GM21390 (cell line): ENCODE results near the gene ARNT2.
"Not testable (repeated sequence)": the region's sequence is repeated elsewhere in the genome, so short reads cannot be mapped to it uniquely, and the experiment has no call there.

Experiments
- ATAC-seq: cut with Tn5 transposase; IDR thresholded peaks from one replicate; pipeline ENCODE4 v1.9.1; 2021; ENCODE audit not compliant: unreplicated experiment

The ARNT2 gene

DNA sequence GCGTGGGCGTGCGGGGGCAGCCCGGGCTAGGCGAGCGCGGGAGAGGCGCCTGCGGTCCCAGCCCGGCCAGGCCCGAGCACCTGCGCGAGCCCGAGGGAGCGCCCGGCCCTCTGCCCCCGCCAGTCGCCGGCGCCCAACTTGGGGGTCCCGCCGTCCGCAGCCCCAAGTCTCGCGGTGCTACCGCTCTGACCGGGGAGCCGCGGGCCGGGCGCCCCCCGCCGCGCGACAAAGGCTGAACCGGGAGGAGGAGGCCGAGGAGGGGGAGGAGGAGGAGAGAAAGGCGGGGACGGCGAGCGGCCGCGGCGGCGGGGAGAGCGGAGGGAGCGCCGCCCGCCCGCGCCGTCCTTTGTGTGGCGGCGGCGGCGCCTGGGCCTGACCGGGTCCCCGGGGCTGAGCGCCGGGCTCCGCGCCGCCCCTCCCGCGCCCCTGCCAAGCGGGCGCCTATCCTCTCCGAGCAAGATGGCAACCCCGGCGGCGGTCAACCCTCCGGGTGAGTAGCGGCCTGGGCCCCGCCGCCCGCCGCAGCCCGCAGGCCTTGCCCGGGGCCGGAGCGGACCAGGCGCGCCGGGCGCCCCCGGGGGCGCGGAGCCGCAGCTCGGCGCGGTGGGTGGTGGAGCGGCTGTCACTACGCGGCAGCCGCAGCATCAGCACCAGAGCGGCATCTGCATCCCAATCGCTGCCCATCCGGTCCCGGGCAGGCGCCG is at the start of gene ARNT2:
ARNT2 (plus strand) TSS at position 326 of the 704 bp plus-strand sequence; CDS start at position 460, 134 bp downstream.
- no peak for ATAC-seq

DNA sequence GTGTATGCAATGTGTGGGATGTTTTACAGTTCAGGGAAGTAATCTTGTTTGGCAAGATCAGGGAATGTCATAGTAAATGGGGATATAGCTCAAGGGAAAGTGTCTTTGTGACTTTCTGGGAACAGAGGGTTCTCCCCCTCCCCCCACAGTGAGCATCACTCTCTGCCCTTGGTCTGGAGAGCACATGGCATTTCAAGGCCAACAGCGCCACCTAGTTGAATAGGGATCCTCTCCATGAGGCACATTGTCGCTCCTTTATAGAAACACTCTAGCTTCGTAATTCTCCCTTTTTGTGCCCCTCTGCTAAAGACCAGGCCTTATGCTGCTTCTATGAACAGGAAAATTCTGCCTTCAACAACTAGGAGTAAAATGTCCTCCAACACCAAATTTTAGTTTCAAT is 37.1 kb upstream of the ARNT2 start:
- ATAC-seq = no peak

GRCh38 chr15:80367661-80368060 is 36.5 kb upstream of the ARNT2 start:
- no peak for ATAC-seq

DNA sequence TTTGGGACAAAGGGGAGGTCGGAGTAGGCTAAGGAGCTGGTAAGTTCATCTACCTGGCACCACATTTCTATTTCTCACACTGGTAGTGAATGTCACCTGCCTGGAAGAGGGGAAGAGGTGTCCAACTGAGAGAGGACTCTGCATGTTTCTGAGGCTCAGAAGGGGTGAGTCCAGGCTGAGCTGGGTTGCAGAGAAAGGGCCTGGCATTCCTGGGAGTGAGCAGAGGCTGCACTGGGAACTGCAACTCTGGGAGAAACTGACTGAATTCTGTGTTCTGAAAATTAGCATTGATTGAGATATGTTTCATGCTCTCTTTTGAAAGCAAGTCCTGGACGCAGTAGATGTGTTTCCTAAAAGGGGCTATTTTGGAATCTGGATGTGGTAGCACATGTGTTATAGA is 32.3 kb upstream of the ARNT2 start:
- no peak for ATAC-seq

- ATAC-seq = no peak
These were observed 29.7 kb upstream of the ARNT2 start for GRCh38 chr15:80374441-80374840.

- ATAC-seq = no peak
These were observed 28.0 kb upstream of the ARNT2 start for GRCh38 chr15:80375968-80376891.

- no peak for ATAC-seq
These were observed 24.5 kb upstream of the ARNT2 start for GRCh38 chr15:80379693-80380092.

GRCh38 chr15:80380154-80380553 is 24.0 kb upstream of the ARNT2 start:
- ATAC-seq = no peak

DNA sequence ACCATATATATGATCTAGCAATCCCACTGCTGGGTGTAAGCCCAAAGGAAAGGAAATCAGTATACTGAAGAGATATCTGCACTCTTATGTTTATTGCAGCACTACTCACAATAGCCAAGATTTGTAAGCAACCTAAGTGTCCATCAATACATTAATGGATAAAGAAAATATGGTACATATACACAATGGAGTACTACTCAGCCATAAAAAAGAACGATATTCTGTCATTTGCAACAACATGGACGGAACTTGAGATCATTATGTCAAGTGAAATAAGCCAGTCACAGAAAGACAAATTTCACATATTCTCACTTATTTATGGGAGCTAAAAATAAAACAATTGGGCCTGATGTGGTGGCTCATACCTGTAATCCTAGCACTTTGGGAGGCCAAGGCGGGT is 21.9 kb upstream of the ARNT2 start:
- ATAC-seq = no peak

DNA sequence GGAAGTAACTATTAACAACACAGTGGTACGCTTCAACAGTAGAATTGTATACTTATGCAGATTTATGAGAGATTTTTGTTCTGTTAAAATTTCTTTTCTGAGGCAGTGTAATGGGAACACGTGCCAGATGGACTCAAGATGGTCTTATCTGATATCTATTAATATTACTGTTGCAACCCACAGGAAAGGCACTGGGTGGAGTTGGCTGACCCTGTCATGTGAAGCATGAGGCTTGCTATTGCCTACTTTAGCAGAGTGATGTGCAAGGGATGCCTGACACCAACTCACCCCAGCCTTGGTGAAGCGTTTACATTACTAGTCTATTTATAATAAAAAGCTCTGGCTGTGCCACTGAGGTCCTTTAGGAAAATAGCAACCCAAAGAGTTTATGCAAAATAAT is 19.8 kb upstream of the ARNT2 start:
- ATAC-seq = no peak

DNA sequence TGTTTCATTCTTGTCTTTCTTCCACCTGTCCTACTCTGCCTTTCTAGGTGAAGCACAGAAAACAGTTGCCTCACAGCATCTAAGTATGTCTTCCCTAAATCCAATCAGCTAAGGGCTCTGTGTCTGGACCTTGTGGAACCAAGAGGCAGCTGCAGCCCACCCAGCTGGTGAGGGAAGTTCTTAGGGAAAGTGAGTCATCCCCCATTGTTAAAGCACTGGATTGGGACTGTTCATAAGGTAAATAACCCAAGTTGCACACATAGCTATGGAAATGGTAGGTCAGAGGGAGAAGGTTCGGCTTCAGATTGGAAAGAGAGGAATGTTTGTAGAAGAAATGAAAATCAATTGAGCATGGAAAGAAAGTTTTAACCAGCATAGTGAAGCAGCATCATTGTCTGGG is 18.0 kb upstream of the ARNT2 start:
- no peak for ATAC-seq

GRCh38 chr15:80388326-80388725 is 15.9 kb upstream of the ARNT2 start:
- ATAC-seq = no peak

GRCh38 chr15:80389370-80389769 is 14.8 kb upstream of the ARNT2 start:
- no peak for ATAC-seq

DNA sequence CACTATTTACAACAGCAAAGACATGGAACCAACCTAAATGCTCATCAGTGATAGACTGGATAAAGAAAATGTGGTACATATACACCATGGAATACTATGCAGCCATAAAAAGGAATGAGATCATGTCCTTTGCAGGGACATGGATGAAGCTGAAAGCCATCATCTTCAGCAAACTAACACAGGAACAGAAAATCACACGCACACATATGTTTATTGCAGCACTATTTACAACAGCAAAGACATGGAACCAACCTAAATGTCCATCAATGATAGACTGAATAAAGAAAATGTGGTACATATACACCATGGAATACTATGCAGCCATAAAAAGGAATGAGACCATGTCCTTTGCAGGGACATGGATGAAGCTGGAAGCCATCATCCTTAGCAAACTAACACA is 13.2 kb upstream of the ARNT2 start:
- not testable (repeated sequence) for ATAC-seq

DNA sequence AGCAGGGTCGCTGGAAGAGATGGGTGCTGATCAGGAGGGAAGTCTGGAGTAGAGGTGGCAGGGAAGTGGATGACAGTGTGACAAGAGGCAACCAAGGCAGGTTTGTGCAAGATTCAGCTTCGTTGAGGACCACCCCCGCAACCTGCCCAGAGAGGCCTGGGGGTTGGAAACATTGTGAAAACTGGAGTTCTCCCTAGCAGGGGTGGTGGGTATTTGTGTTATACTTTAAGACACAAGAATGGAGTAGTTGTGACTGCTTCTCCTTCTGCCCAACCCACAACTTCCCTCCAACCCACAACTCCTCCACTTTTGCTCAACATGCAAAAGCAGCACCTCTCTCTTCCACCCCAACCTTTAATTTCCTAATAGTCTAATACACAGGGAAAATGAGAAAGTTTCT is 8.6 kb upstream of the ARNT2 start:
- ATAC-seq = no peak

- ATAC-seq = no peak
These were observed 8.1 kb upstream of the ARNT2 start for GRCh38 chr15:80396096-80396495.

GRCh38 chr15:80399508-80399907 is 4.7 kb upstream of the ARNT2 start:
- no peak for ATAC-seq

DNA sequence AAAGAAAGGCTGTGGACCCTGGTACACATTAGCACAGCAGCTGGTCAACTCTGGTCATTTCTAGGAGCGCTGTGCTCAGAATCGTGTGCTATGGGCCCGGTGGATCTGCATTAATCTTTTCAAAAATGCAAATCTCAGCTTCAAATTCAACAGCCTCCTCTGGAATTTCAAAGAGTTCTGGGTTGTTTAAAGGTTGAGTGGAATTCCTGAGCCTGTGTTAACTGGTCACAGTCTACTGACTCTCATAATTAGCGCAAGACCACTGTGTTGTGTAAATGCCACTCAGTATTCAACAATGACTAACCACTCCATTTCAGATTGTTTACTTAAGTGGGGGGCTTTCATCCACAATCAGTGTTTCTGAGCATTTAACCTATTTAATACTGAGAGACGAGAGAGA is 2.7 kb upstream of the ARNT2 start:
- ATAC-seq = no peak

- ATAC-seq = no peak
These were observed 1.8 kb upstream of the ARNT2 start for GRCh38 chr15:80402339-80402738.

GRCh38 chr15:80403712-80404056 is 498 bp upstream of the ARNT2 start:
- no peak for ATAC-seq

GRCh38 chr15:80404761-80405553 is 775 bp downstream of the ARNT2 start:
- ATAC-seq = no peak

DNA sequence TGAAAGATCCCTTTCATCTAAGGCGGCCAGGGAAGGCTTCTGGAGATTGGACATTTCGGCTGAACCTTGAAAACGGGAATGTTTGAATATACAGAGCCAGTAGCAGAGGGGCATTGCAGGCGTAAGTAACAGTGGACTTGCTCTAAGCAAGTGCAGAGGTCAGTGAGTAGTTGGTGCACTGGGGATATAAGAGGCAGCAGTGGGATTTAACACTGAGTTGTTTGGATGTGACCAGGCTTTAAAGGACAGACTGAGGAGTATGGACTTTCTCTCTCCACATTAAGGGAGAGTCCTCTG is 1.3 kb downstream of the ARNT2 start:
- ATAC-seq = no peak
